Measurements from ENCODE around the gene PRRT1. TPM values are rescaled to one million over a fixed set of nuclear protein-coding genes. Genes with fewer than 3 reads are reported as not detected.

The PRRT1 gene
- total RNA-seq, 1 experiment from 2014 or later = not detected

- peaks cover 21% of the 10 kb centered on the region for H3K79me2 ChIP-seq (ENCODE audit: low read length)
- no peaks in the 10 kb centered on the region for H3F3A ChIP-seq (ENCODE audit: low read length, unreplicated experiment)
- no peak overlapping the region for H3K4me2 ChIP-seq (ENCODE audit: low read length)
- 0 out of 2 replicates have a peak, but pooled peaks cover 3% of the 10 kb centered on the region for H3K36me3 ChIP-seq (ENCODE audit: low read depth, low read length)
- H3K27ac ChIP-seq (ENCODE audit: low read length) = no peak overlapping the region
- intact Hi-C loops (cut with micrococcal nuclease) = no loop called here
- DNase-seq (no peak), ATAC-seq (no peak)
- H3K4me1 ChIP-seq (ENCODE audit: insufficient read depth, low read length) = peaks cover 26% of the 10 kb centered on the region
- H3K9me2 ChIP-seq (replicated peaks; ENCODE audit: low read length) = no peaks in the 10 kb centered on the region
- H3K9me3 ChIP-seq (ENCODE audit: low read length) = no peaks in the 10 kb centered on the region
- H2AFZ ChIP-seq (ENCODE audit: low read length) = no peak overlapping the region
- H3K4me3 ChIP-seq (ENCODE audit: low read length) = no peak overlapping the region
- BruUV-seq (replicated peaks) = no TSS peak
- CTCF ChIA-PET = no interaction called here
- TF ChIP-seq, protein P1, sequence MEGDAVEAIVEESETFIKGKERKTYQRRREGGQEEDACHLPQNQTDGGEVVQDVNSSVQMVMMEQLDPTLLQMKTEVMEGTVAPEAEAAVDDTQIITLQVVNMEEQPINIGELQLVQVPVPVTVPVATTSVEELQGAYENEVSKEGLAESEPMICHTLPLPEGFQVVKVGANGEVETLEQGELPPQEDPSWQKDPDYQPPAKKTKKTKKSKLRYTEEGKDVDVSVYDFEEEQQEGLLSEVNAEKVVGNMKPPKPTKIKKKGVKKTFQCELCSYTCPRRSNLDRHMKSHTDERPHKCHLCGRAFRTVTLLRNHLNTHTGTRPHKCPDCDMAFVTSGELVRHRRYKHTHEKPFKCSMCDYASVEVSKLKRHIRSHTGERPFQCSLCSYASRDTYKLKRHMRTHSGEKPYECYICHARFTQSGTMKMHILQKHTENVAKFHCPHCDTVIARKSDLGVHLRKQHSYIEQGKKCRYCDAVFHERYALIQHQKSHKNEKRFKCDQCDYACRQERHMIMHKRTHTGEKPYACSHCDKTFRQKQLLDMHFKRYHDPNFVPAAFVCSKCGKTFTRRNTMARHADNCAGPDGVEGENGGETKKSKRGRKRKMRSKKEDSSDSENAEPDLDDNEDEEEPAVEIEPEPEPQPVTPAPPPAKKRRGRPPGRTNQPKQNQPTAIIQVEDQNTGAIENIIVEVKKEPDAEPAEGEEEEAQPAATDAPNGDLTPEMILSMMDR (conservative IDR thresholded peaks at IDR 0.05; ENCODE audit: low read depth, low read length) = no peak
- TF ChIP-seq EZH2 (IDR thresholded peaks at IDR 0.05; ENCODE audit: low read length, unreplicated experiment) = no peak
- no peak for TF ChIP-seq EZH2phosphoT487 (IDR thresholded peaks at IDR 0.05; ENCODE audit: borderline replicate concordance, low read length)
- H3K9ac ChIP-seq (ENCODE audit: low read length) = no peak overlapping the region
- H3K27me3 ChIP-seq (ENCODE audit: low read length) = no peaks in the 10 kb centered on the region
- POLR2A ChIA-PET (ENCODE audit: unreplicated experiment) = no interaction called here
- H4K20me1 ChIP-seq (ENCODE audit: low read length) = no peaks in the 10 kb centered on the region
Observed at GRCh38 chr6:32173051-32173727, 21.4 kb upstream of the PRRT1 start.

DNA sequence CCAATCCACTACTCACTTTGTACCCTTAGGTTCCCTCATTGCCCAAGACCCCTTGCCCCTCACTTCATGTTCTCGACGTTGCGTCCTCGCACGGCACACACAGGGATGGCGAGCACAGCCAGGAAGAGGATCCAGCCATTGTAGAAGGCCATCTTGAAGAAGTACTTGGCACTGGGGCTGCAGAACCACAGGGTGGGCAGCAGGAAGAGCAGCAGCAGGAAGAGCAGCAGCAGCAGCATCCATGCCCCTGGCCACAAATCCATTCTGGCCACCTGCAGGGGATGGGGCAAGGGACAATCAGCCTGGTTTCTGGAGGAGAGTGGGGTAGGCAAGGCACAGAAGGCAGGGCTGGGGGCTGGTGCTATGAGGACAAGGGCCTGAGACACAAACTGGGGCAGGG lies 19.5 kb upstream of the PRRT1 start:
- H3F3A ChIP-seq (ENCODE audit: low read length, unreplicated experiment) = no peaks in the 10 kb centered on the region
- POLR2A ChIA-PET (ENCODE audit: unreplicated experiment) = no interaction called here
- intact Hi-C loops (cut with micrococcal nuclease) = no loop called here
- no peak overlapping the region for H3K4me3 ChIP-seq (ENCODE audit: low read length)
- H3K4me1 ChIP-seq (ENCODE audit: insufficient read depth, low read length) = peaks cover 11% of the 10 kb centered on the region
- H3K36me3 ChIP-seq (ENCODE audit: low read depth, low read length) = peaks cover 16% of the 10 kb centered on the region; the same call in 1 of the 2 replicates
- no peaks in the 10 kb centered on the region for H3K9me2 ChIP-seq (replicated peaks; ENCODE audit: low read length)
- no peak overlapping the region for H3K9ac ChIP-seq (ENCODE audit: low read length)
- CTCF ChIA-PET = no interaction called here
- TF ChIP-seq EZH2 (IDR thresholded peaks at IDR 0.05; ENCODE audit: low read length, unreplicated experiment) (no peak), EZH2phosphoT487 (IDR thresholded peaks at IDR 0.05; ENCODE audit: borderline replicate concordance, low read length) (no peak)
- TF ChIP-seq, protein P1 (conservative IDR thresholded peaks at IDR 0.05; ENCODE audit: low read depth, low read length) = no peak
- BruUV-seq (replicated peaks) = no TSS peak
- H3K27ac ChIP-seq (ENCODE audit: low read length) = no peak overlapping the region
- no peak overlapping the region for H2AFZ ChIP-seq (ENCODE audit: low read length)
- H3K9me3 ChIP-seq (ENCODE audit: low read length) = no peaks in the 10 kb centered on the region
- peaks cover 21% of the 10 kb centered on the region for H3K79me2 ChIP-seq (ENCODE audit: low read length)
- no peaks in the 10 kb centered on the region for H3K27me3 ChIP-seq (ENCODE audit: low read length)
- H3K4me2 ChIP-seq (ENCODE audit: low read length) = no peak overlapping the region
- ATAC-seq = no peak
- DNase-seq = no peak
- no peaks in the 10 kb centered on the region for H4K20me1 ChIP-seq (ENCODE audit: low read length)

GRCh38 chr6:32170294-32170693 lies 18.6 kb upstream of the PRRT1 start:
- H3K4me2 ChIP-seq (ENCODE audit: low read length) = no peak overlapping the region
- no peak overlapping the region for H3K27ac ChIP-seq (ENCODE audit: low read length)
- H3K27me3 ChIP-seq (ENCODE audit: low read length) = no peaks in the 10 kb centered on the region
- peaks cover 9% of the 10 kb centered on the region; the same call in 1 of the 2 replicates for H3K4me1 ChIP-seq (ENCODE audit: insufficient read depth, low read length)
- H4K20me1 ChIP-seq (ENCODE audit: low read length) = no peaks in the 10 kb centered on the region
- H3K9me3 ChIP-seq (ENCODE audit: low read length) = no peaks in the 10 kb centered on the region
- no peaks in the 10 kb centered on the region for H3F3A ChIP-seq (ENCODE audit: low read length, unreplicated experiment)
- H3K36me3 ChIP-seq (ENCODE audit: low read depth, low read length) = peaks cover 16% of the 10 kb centered on the region; the same call in 1 of the 2 replicates
- H2AFZ ChIP-seq (ENCODE audit: low read length) = no peak overlapping the region
- ATAC-seq = no peak
- no peak overlapping the region for H3K4me3 ChIP-seq (ENCODE audit: low read length)
- H3K9ac ChIP-seq (ENCODE audit: low read length) = no peak overlapping the region
- POLR2A ChIA-PET (ENCODE audit: unreplicated experiment) = no interaction called here
- BruUV-seq (replicated peaks) = no TSS peak
- CTCF ChIA-PET = no interaction called here
- TF ChIP-seq EZH2phosphoT487 (IDR thresholded peaks at IDR 0.05; ENCODE audit: borderline replicate concordance, low read length) = no peak
- no peak for TF ChIP-seq EZH2 (IDR thresholded peaks at IDR 0.05; ENCODE audit: low read length, unreplicated experiment)
- TF ChIP-seq, protein P1 (conservative IDR thresholded peaks at IDR 0.05; ENCODE audit: low read depth, low read length) = no peak
- H3K9me2 ChIP-seq (replicated peaks; ENCODE audit: low read length) = no peaks in the 10 kb centered on the region
- DNase-seq = no peak
- H3K79me2 ChIP-seq (ENCODE audit: low read length) = peaks cover 16% of the 10 kb centered on the region
- intact Hi-C loops (cut with micrococcal nuclease) = no loop called here

Measured in PC-3 (cell line).